HG03469 (cell line): ENCODE data around the gene RALGAPA2.

Experiments
- ATAC-seq: cut with Tn5 transposase; IDR thresholded peaks from one replicate; pipeline ENCODE4 v1.9.1; 2021; ENCODE audit warnings: mild to moderate bottlenecking, moderate library complexity, moderate number of reproducible peaks; ENCODE audit not compliant: unreplicated experiment

RALGAPA2 gene

DNA sequence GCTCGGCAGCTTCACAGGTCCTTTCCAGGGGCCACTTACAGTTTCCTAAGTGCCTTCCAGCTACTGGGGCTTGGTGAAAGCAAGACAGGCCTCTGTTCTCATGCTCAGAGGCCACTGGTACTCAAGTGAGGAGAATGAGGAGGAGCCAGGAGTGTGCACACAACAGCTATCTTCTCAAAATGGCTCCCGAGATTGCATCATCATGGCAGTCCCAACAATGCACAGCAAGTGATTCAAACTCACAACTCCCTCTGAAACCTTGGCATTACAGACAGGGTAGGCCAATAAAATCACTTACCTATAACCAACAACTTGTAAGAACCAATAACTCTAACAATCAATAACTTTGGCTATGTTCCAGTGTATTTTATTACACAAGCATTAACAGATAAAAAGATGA is 77.4 kb downstream of the RALGAPA2 start:
- no peak for ATAC-seq

DNA sequence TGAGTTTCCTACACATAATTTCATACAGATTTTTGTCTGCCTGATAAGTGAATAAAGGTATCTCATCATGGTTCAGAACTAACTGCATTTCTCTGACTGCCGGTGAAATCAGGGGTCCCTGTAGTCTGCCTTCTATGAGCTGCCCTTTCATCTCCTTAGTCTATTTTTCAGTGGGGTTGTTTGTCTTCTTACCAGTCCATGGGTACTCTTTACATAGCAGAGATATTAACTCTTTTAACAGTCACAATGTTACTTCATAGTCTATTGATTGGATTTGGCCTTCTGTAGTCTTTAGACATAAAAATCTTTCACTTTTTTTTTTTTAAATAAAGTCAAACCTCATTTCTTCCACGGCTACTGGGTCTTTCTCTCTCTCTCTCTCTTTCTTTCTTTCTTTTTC is 79.8 kb downstream of the RALGAPA2 start:
- ATAC-seq: no peak

DNA sequence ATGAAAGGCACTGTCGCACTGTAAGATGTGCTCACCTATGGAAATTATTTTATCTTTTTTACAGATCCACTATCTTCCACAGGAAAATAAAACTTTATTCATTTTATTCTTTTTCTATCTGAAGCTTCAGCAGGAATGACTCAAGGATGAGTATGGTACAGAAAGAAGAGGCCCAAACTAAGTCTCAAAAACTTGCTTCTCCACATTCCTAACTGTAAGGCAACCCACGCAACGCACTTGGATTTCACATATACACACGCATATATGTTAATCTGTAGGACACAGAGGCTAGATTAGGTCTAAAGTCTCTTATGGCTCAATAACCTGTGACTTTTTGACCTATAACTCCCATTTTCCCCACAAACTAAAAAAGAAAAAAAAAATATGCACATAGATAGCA is 81.9 kb downstream of the RALGAPA2 start:
- ATAC-seq: no peak

- ATAC-seq: no peak
Observed at GRCh38 chr20:20629556-20630188, 82.8 kb downstream of the RALGAPA2 start.

GRCh38 chr20:20628314-20628713 is 84.1 kb downstream of the RALGAPA2 start:
- ATAC-seq: no peak

DNA sequence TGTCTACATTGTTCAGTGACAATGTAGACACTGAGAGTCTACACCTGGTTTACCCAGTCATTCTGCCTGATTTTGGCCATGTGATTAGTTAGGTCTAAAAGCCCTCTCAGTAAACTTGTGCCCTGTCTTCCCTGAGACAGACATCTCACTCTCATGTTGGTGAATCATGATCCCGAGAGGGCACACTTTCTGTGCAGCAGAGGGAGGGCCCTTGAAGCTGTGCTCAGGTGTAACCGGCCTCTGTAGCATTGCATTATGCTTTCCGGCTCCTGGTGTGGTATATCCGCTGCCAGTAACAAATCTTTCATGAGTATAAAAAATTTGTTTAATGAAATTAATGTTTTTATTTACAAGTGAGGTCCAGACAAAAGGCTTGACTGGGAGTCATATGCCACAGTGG is 85.0 kb downstream of the RALGAPA2 start:
- ATAC-seq: no peak

GRCh38 chr20:20624914-20625313 is 87.5 kb downstream of the RALGAPA2 start:
- no peak for ATAC-seq

DNA sequence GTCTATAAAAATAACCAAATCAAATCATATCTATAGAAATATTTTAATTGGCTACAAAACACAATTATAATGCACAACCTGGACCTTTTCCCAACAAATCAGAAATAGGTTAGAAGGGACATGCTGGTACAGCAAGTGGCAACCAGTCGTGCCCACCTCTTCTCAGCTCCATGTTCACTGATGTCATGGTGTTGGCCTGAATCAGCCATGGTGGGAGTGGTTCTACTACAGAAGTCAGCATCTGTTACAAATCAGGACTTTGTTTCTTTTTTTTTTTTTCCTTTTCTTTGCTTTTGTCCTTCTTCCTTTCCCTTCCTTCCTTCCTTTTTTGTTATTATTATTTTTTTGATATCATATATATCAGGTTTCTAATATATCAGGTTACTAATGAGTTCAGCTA is 91.2 kb downstream of the RALGAPA2 start:
- no peak for ATAC-seq

DNA sequence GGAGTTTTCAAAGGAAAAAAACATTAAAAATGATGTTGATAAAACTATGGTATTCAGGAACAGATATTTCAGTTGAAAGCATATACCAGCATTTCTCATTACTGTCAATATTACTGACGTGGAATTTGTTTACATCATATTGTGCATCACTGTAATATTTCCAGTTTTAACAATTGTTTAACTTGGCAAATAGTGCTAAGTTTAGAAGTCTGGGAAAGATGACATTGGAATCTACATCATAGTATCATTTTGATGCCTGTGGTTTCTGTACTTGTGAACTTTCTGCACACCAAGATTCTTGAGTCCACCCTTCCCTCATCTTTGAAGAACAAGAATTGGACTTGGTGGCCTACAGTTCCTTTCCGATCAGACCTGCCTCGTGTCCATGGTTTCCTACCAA is 98.1 kb downstream of the RALGAPA2 start:
- no peak for ATAC-seq

DNA sequence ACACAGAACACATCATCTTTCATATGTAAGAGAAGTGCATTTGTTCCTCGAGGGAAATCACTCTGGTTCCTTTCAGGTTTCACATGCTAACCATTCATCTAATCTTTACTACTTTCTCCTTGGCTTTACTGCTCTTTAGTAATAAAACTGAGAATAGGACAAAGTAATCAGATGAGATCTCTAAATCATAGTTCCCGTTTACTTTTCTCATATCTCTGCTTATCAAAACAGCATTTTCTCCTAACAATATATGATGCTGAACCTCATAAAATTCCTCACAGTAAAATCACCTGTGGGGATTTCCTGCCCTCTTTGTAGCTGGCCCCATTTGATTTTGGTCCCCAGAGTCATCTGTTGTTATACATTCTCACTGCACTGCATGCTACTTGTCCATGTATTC is 100.2 kb downstream of the RALGAPA2 start:
- ATAC-seq: no peak

DNA sequence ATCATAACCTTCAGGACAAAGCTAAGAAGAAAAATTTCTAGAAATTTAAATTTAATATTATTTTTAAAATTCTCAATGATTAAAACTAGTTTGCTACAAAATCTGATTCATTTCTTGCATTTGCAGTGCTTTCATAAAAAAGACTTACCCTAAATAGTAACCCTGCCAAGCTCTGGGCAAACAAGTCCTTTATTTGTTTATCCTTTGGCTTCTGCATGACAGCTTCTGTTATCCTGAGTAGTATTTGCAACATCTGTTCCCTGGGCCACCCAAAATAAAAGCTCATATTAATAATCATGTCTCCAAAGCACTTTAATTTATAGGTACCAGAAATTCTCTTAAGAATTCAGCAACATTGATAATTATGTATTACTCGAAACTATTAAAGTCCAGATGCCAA is 101.3 kb downstream of the RALGAPA2 start:
- ATAC-seq: no peak

- ATAC-seq: no peak
Observed at GRCh38 chr20:20609522-20609921, 102.9 kb downstream of the RALGAPA2 start.

- ATAC-seq: no peak
Observed at GRCh38 chr20:20608641-20609040, 103.8 kb downstream of the RALGAPA2 start.

- ATAC-seq: no peak
Observed at GRCh38 chr20:20608041-20608440, 104.4 kb downstream of the RALGAPA2 start.

DNA sequence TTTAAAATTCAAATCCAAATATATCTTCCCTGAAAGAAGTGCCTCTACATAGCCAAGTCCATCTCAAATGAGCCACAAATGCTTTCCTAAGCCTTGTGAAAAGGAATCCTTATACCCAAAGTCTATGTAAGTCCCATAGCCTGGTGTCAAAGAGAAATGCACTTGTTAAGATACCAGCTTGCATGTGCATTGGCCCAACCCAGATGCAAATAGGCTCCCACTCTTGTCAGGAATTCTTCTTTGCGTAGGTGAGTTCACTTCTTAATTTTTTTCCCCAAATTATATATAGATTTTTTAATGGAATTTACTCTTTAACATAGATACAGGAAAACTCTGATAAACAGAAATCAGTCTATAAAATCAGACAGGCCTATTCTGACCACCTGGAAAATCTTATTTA is 105.6 kb downstream of the RALGAPA2 start:
- no peak for ATAC-seq

- ATAC-seq: no peak
Observed at GRCh38 chr20:20606050-20606449, 106.4 kb downstream of the RALGAPA2 start.

DNA sequence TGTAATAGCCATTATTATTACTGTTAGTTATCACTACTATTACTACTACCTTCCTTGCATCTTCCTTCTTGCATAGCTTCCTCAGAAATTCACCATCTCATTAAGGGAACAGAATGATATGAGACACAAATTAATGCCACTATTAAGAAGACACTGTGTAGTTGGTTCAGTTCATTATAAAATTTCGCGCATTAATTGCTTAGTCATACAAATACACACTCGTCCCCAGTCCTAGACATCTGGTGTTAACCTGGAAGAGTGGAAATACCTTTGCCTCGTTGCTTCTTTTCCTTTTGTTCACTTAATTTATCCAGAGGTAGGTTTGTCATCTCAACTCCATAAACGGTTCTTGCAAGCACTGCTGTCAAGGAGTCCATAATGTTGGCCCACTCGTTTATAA is 107.5 kb downstream of the RALGAPA2 start:
- ATAC-seq: no peak

DNA sequence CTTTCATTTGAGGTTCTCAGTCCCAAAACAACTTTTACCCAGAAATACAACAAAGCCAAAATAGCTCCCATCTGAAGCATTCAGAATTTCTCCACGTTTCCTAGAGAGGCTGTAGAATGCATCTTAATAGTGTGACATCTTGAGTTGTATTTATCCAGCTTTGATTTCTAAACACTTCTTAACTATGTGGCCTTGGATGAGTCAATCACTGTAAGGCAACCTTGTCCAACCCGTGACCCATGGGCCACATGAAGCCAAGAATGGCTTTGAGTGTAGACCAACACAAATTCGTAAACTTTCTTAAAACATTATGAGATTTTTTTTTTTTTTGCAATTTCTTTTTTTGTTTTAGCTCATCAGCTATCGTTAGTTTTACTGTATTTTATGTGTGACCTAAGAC is 108.1 kb downstream of the RALGAPA2 start:
- ATAC-seq: no peak

DNA sequence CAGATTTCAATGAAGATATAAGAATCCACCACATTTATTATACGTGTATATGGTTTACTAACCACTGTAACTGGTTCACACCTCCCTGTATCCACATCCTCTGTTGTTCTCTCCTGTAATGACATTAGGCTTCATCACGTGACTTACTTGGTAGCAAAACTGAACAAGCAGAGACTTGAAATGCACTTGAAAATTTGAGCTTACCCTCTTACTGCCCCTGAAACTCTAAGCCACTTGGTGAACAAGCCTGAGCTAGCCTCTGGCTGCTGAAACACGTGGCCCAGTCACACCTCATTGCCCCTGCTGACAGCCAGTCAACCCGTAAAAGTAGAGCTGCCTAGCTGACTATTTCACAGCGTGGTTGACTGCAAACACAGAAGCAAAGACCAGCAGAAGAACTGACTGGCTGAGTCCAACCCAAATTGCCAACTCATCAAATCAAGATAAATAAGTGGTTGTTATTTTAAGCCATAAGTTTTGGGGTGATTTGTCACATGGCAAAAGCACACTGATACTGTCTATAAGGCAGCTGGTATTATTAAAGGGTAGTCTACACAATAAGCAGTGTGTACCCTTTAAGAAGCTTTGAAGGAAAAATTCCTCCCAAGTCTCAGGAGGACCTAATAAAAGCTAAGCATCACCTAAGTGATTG is 109.0 kb downstream of the RALGAPA2 start:
- peak; percentile 97 for ATAC-seq

DNA sequence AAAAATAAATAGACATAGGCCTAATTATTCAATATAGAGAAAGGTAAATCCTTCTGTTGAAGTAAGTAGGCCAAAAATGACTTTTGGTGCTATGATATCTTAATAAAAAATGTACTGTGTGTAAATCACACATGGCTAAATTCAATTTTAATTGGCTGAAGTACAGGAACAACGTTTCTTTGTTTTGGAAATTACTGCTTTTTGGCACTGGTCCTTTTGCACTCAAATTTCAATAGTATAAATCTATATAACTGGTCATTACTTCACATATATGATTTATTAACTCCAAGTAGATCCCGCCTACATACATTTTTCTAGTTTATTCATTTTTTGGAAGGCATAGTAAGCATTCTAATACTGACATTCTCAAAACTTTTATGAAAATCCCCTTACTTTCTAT is 114.5 kb downstream of the RALGAPA2 start:
- ATAC-seq: no peak

- no peak for ATAC-seq
Observed at GRCh38 chr20:20594171-20594530, 118.3 kb downstream of the RALGAPA2 start.

- no peak for ATAC-seq
Observed at GRCh38 chr20:20593447-20594170, 118.8 kb downstream of the RALGAPA2 start.
